Measurements from ENCODE around the gene DLGAP3. TPM values are rescaled to one million over a fixed set of nuclear protein-coding genes. Genes with fewer than 3 reads are reported as not detected.
A peak's percentile ranks its signal among the peaks of the same experiment; 100 is the strongest.

Gene DLGAP3
- polyA plus RNA-seq, 2 donors, result 0.10 to 0.11 TPM

GRCh38 chr1:34865573-34865972, 63.9 kb downstream of the DLGAP3 start:
- Histone ChIP-seq H3K27me3 (ENCODE audit: control insufficient read depth in 1 of 2, insufficient read depth in 2 of 2, low read length in 2 of 2) (no peaks in the 10 kb centered on the region), H3K36me3 (ENCODE audit: control insufficient read depth in 2 of 2, insufficient read depth in 2 of 2, low read length in 1 of 2) (no peaks in the 10 kb centered on the region), H3K4me3 (ENCODE audit: low read depth in 1 of 2, low read length in 2 of 2) (peak overlapping the region; percentile 48 to 67), H3K4me1 (ENCODE audit: control insufficient read depth in 2 of 2, insufficient read depth in 2 of 2, low read length in 1 of 2) (peaks cover 0 to 5% of the 10 kb centered on the region in 2 donors), H3K27ac (ENCODE audit: low read depth in 2 of 2, low read length in 1 of 2) (peak overlapping the region; percentile 81 to 87), H3K9me3 (ENCODE audit: control insufficient read depth in 2 of 2, insufficient read depth in 1 of 2, low read depth in 1 of 2, low read length in 1 of 2) (no peaks in the 10 kb centered on the region)
- WGBS, 2 donors, result 14% methylated on average over 24 to 25 of the region's 25 CpGs

GRCh38 chr1:34864759-34865158, 64.7 kb downstream of the DLGAP3 start:
- H3K36me3 ChIP-seq (ENCODE audit: control insufficient read depth in 2 of 2, insufficient read depth in 2 of 2, low read length in 1 of 2), result no peaks in the 10 kb centered on the region
- no peak overlapping the region for H3K4me3 ChIP-seq (ENCODE audit: low read depth in 1 of 2, low read length in 2 of 2)
- WGBS, 2 donors, result 91 to 95% methylated on average over 8 of the region's 8 CpGs
- no peak overlapping the region for H3K27ac ChIP-seq (ENCODE audit: low read depth in 2 of 2, low read length in 1 of 2)
- H3K27me3 ChIP-seq (ENCODE audit: control insufficient read depth in 1 of 2, insufficient read depth in 2 of 2, low read length in 2 of 2), result no peaks in the 10 kb centered on the region
- H3K4me1 ChIP-seq (ENCODE audit: control insufficient read depth in 2 of 2, insufficient read depth in 2 of 2, low read length in 1 of 2), result peaks cover 0 to 5% of the 10 kb centered on the region in 2 donors
- no peaks in the 10 kb centered on the region for H3K9me3 ChIP-seq (ENCODE audit: control insufficient read depth in 2 of 2, insufficient read depth in 1 of 2, low read depth in 1 of 2, low read length in 1 of 2)

GRCh38 chr1:34863501-34863900, 65.9 kb downstream of the DLGAP3 start:
- H3K27ac ChIP-seq (ENCODE audit: low read depth in 2 of 2, low read length in 1 of 2), result no peak overlapping the region
- H3K27me3 ChIP-seq (ENCODE audit: control insufficient read depth in 1 of 2, insufficient read depth in 2 of 2, low read length in 2 of 2), result no peaks in the 10 kb centered on the region
- no peak overlapping the region for H3K4me3 ChIP-seq (ENCODE audit: low read depth in 1 of 2, low read length in 2 of 2)

GRCh38 chr1:34859446-34860200, 69.8 kb downstream of the DLGAP3 start, which contains the start of gene SMIM12:
SMIM12 (minus strand) TSS chr1:34859749; CDS start chr1:34855977, 3,772 bp downstream.
- no peaks in the 10 kb centered on the region for H3K9me3 ChIP-seq (ENCODE audit: control insufficient read depth in 2 of 2, insufficient read depth in 1 of 2, low read depth in 1 of 2, low read length in 1 of 2)
- 1 to 2% methylated on average over 46 to 47 of the region's 47 CpGs for WGBS, 2 donors
- peak within 1 kb of the TSS; percentile 84 to 94 for H3K27ac ChIP-seq (ENCODE audit: low read depth in 2 of 2, low read length in 1 of 2)
- no peaks in the 10 kb centered on the region for H3K27me3 ChIP-seq (ENCODE audit: control insufficient read depth in 1 of 2, insufficient read depth in 2 of 2, low read length in 2 of 2)
- H3K36me3 ChIP-seq (ENCODE audit: control insufficient read depth in 2 of 2, insufficient read depth in 2 of 2, low read length in 1 of 2), result peaks cover 8 to 10% of the 10 kb centered on the region in 2 donors
- peaks cover 0 to 12% of the 10 kb centered on the region in 2 donors for H3K4me1 ChIP-seq (ENCODE audit: control insufficient read depth in 2 of 2, insufficient read depth in 2 of 2, low read length in 1 of 2)
- peak within 1 kb of the TSS; percentile 90 to 95 for H3K4me3 ChIP-seq (ENCODE audit: low read depth in 1 of 2, low read length in 2 of 2)

More at GRCh38 chr1:34863501-34863900, 65.9 kb downstream of the DLGAP3 start:
- no peaks in the 10 kb centered on the region for H3K9me3 ChIP-seq (ENCODE audit: control insufficient read depth in 2 of 2, insufficient read depth in 1 of 2, low read depth in 1 of 2, low read length in 1 of 2)
- H3K36me3 ChIP-seq (ENCODE audit: control insufficient read depth in 2 of 2, insufficient read depth in 2 of 2, low read length in 1 of 2), result no peaks in the 10 kb centered on the region
- peaks cover 0 to 7% of the 10 kb centered on the region in 2 donors for H3K4me1 ChIP-seq (ENCODE audit: control insufficient read depth in 2 of 2, insufficient read depth in 2 of 2, low read length in 1 of 2)

- H3K36me3 ChIP-seq (ENCODE audit: control insufficient read depth in 2 of 2, insufficient read depth in 2 of 2, low read length in 1 of 2), result peaks cover 8 to 14% of the 10 kb centered on the region in 2 donors
- H3K27ac ChIP-seq (ENCODE audit: low read depth in 2 of 2, low read length in 1 of 2), result peak overlapping the region; percentile 84 to 94
- 0 to 1% methylated on average over 15 of the region's 15 CpGs for WGBS, 2 donors
- no peaks in the 10 kb centered on the region for H3K27me3 ChIP-seq (ENCODE audit: control insufficient read depth in 1 of 2, insufficient read depth in 2 of 2, low read length in 2 of 2)
- peak overlapping the region; percentile 90 to 95 for H3K4me3 ChIP-seq (ENCODE audit: low read depth in 1 of 2, low read length in 2 of 2)
- peaks cover 0 to 12% of the 10 kb centered on the region in 2 donors for H3K4me1 ChIP-seq (ENCODE audit: control insufficient read depth in 2 of 2, insufficient read depth in 2 of 2, low read length in 1 of 2)
- H3K9me3 ChIP-seq (ENCODE audit: control insufficient read depth in 2 of 2, insufficient read depth in 1 of 2, low read depth in 1 of 2, low read length in 1 of 2), result no peaks in the 10 kb centered on the region
Observed at GRCh38 chr1:34858901-34859445, 70.5 kb downstream of the DLGAP3 start.

- H3K27ac ChIP-seq (ENCODE audit: low read depth in 2 of 2, low read length in 1 of 2), result no peak overlapping the region
- peaks cover 2 to 16% of the 10 kb centered on the region in 2 donors for H3K4me1 ChIP-seq (ENCODE audit: control insufficient read depth in 2 of 2, insufficient read depth in 2 of 2, low read length in 1 of 2)
- no peak overlapping the region for H3K4me3 ChIP-seq (ENCODE audit: low read depth in 1 of 2, low read length in 2 of 2)
- no peaks in the 10 kb centered on the region for H3K27me3 ChIP-seq (ENCODE audit: control insufficient read depth in 1 of 2, insufficient read depth in 2 of 2, low read length in 2 of 2)
- H3K36me3 ChIP-seq (ENCODE audit: control insufficient read depth in 2 of 2, insufficient read depth in 2 of 2, low read length in 1 of 2), result peaks cover 8 to 16% of the 10 kb centered on the region in 2 donors
- WGBS, 2 donors, result 95% methylated on average over 6 of the region's 6 CpGs
- H3K9me3 ChIP-seq (ENCODE audit: control insufficient read depth in 2 of 2, insufficient read depth in 1 of 2, low read depth in 1 of 2, low read length in 1 of 2), result no peaks in the 10 kb centered on the region
Observed at GRCh38 chr1:34856697-34857096, 72.8 kb downstream of the DLGAP3 start.

GRCh38 chr1:34852677-34853217, 76.7 kb downstream of the DLGAP3 start:
- Histone ChIP-seq H3K9me3 (ENCODE audit: control insufficient read depth in 2 of 2, insufficient read depth in 1 of 2, low read depth in 1 of 2, low read length in 1 of 2) (no peaks in the 10 kb centered on the region), H3K27ac (ENCODE audit: low read depth in 2 of 2, low read length in 1 of 2) (peak overlapping the region; percentile 71 to 84), H3K4me1 (ENCODE audit: control insufficient read depth in 2 of 2, insufficient read depth in 2 of 2, low read length in 1 of 2) (peaks cover 4 to 17% of the 10 kb centered on the region in 2 donors), H3K36me3 (ENCODE audit: control insufficient read depth in 2 of 2, insufficient read depth in 2 of 2, low read length in 1 of 2) (peaks cover 8 to 18% of the 10 kb centered on the region in 2 donors), H3K4me3 (ENCODE audit: low read depth in 1 of 2, low read length in 2 of 2) (no peak overlapping the region), H3K27me3 (ENCODE audit: control insufficient read depth in 1 of 2, insufficient read depth in 2 of 2, low read length in 2 of 2) (no peaks in the 10 kb centered on the region)
- 15 to 17% methylated on average over 6 of the region's 6 CpGs for WGBS, 2 donors

- Histone ChIP-seq H3K9me3 (ENCODE audit: control insufficient read depth in 2 of 2, insufficient read depth in 1 of 2, low read depth in 1 of 2, low read length in 1 of 2) (no peaks in the 10 kb centered on the region), H3K27me3 (ENCODE audit: control insufficient read depth in 1 of 2, insufficient read depth in 2 of 2, low read length in 2 of 2) (no peaks in the 10 kb centered on the region), H3K4me3 (ENCODE audit: low read depth in 1 of 2, low read length in 2 of 2) (no peak overlapping the region), H3K36me3 (ENCODE audit: control insufficient read depth in 2 of 2, insufficient read depth in 2 of 2, low read length in 1 of 2) (peaks cover 8 to 18% of the 10 kb centered on the region in 2 donors), H3K4me1 (ENCODE audit: control insufficient read depth in 2 of 2, insufficient read depth in 2 of 2, low read length in 1 of 2) (peaks cover 4 to 15% of the 10 kb centered on the region in 2 donors), H3K27ac (ENCODE audit: low read depth in 2 of 2, low read length in 1 of 2) (peak overlapping the region; percentile 8 to 38)
- 46 to 58% methylated on average over 13 of the region's 13 CpGs for WGBS, 2 donors
Observed at GRCh38 chr1:34851431-34852105, 77.9 kb downstream of the DLGAP3 start.

GRCh38 chr1:34850382-34850781, 79.1 kb downstream of the DLGAP3 start:
- H3K27me3 ChIP-seq (ENCODE audit: control insufficient read depth in 1 of 2, insufficient read depth in 2 of 2, low read length in 2 of 2), result no peaks in the 10 kb centered on the region
- WGBS, 2 donors, result 66 to 90% methylated on average over 6 of the region's 6 CpGs
- H3K9me3 ChIP-seq (ENCODE audit: control insufficient read depth in 2 of 2, insufficient read depth in 1 of 2, low read depth in 1 of 2, low read length in 1 of 2), result no peaks in the 10 kb centered on the region
- H3K4me1 ChIP-seq (ENCODE audit: control insufficient read depth in 2 of 2, insufficient read depth in 2 of 2, low read length in 1 of 2), result peaks cover 4 to 11% of the 10 kb centered on the region in 2 donors
- H3K36me3 ChIP-seq (ENCODE audit: control insufficient read depth in 2 of 2, insufficient read depth in 2 of 2, low read length in 1 of 2), result peaks cover 8 to 13% of the 10 kb centered on the region in 2 donors
- no peak overlapping the region for H3K4me3 ChIP-seq (ENCODE audit: low read depth in 1 of 2, low read length in 2 of 2)
- H3K27ac ChIP-seq (ENCODE audit: low read depth in 2 of 2, low read length in 1 of 2), result no peak overlapping the region

Data from esophagus (tissue), 2 donors.